Ectodermal cell (in vitro differentiated cells): ENCODE data around the gene GALNT16.

Experiments used
- H3K27ac ChIP-seq: 2 replicates; pipeline ENCODE4 v1.7.0; 2013; ENCODE audit warnings: mild to moderate bottlenecking, low read depth, low read length; ENCODE audit not compliant: insufficient read depth, poor library complexity, severe bottlenecking
- H3K27me3 ChIP-seq: 2 replicates; pipeline ENCODE4 v1.7.0; 2013; ENCODE audit warnings: mild to moderate bottlenecking, low read length; ENCODE audit not compliant: insufficient read depth, control insufficient read depth, poor library complexity, severe bottlenecking
- H3K36me3 ChIP-seq: one replicate; pipeline ENCODE4 v1.7.0; 2013; ENCODE audit warnings: low read length; ENCODE audit not compliant: control insufficient read depth, insufficient read depth
- H3K4me1 ChIP-seq: one replicate; pipeline ENCODE4 v1.7.0; 2013; ENCODE audit warnings: low read length; ENCODE audit not compliant: control insufficient read depth, insufficient read depth
- H3K4me3 ChIP-seq: 2 replicates; pipeline ENCODE4 v1.7.0; 2013; ENCODE audit warnings: low read depth, low read length, control low read depth; ENCODE audit not compliant: insufficient read depth
- H3K9me3 ChIP-seq: 2 replicates; pipeline ENCODE4 v1.7.0; 2013; ENCODE audit warnings: mild to moderate bottlenecking, low read length, moderate library complexity; ENCODE audit not compliant: control insufficient read depth
- WGBS, 2 experiments: methylation state at CpG; one replicate each; pipeline ENCODE4 v1.1.7; 2013; ENCODE audit warnings: missing lambda C conversion rate in 2 of 2; 5-methylcytosine and 5-hydroxymethylcytosine counted together

GALNT16 gene

GRCh38 chr14:69358233-69358963 is 98.4 kb downstream of the GALNT16 start:
- H3K4me3 ChIP-seq = no peak overlapping the region
- H3K4me1 ChIP-seq = no peaks in the 10 kb centered on the region
- no peaks in the 10 kb centered on the region for H3K27me3 ChIP-seq
- H3K36me3 ChIP-seq = no peaks in the 10 kb centered on the region
- H3K9me3 ChIP-seq = no peaks in the 10 kb centered on the region
- H3K27ac ChIP-seq = no peak overlapping the region
- WGBS, 2 experiments = 90% methylated on average over 12 of the region's 12 CpGs

- whole genome bisulfite sequencing, 2 experiments = 84 to 93% methylated on average over 3 of the region's 3 CpGs
- H3K9me3 ChIP-seq = no peaks in the 10 kb centered on the region
- no peak overlapping the region for H3K4me3 ChIP-seq
- no peak overlapping the region for H3K27ac ChIP-seq
- no peaks in the 10 kb centered on the region for H3K4me1 ChIP-seq
- H3K36me3 ChIP-seq = no peaks in the 10 kb centered on the region
- no peaks in the 10 kb centered on the region for H3K27me3 ChIP-seq
Observed at GRCh38 chr14:69358966-69359365, 99.0 kb downstream of the GALNT16 start.

GRCh38 chr14:69360438-69361108 is 100.6 kb downstream of the GALNT16 start:
- 92% methylated on average over 7 of the region's 7 CpGs for WGBS, 2 experiments
- Histone ChIP-seq H3K36me3 (no peaks in the 10 kb centered on the region), H3K4me1 (no peaks in the 10 kb centered on the region), H3K27ac (no peak overlapping the region), H3K4me3 (no peak overlapping the region), H3K9me3 (no peaks in the 10 kb centered on the region), H3K27me3 (no peaks in the 10 kb centered on the region)

- 39 to 48% methylated on average over 9 of the region's 9 CpGs for WGBS, 2 experiments
- H3K36me3 ChIP-seq = no peaks in the 10 kb centered on the region
- no peaks in the 10 kb centered on the region for H3K9me3 ChIP-seq
- H3K4me1 ChIP-seq = no peaks in the 10 kb centered on the region
- no peak overlapping the region for H3K4me3 ChIP-seq
- H3K27me3 ChIP-seq = no peaks in the 10 kb centered on the region
- H3K27ac ChIP-seq = no peak overlapping the region
Observed at GRCh38 chr14:69363055-69363454, 103.1 kb downstream of the GALNT16 start.

- Histone ChIP-seq H3K36me3 (no peaks in the 10 kb centered on the region), H3K4me3 (no peak overlapping the region), H3K4me1 (no peaks in the 10 kb centered on the region), H3K27me3 (no peaks in the 10 kb centered on the region), H3K9me3 (no peaks in the 10 kb centered on the region), H3K27ac (no peak overlapping the region)
- 87 to 95% methylated on average over 4 of the region's 4 CpGs for WGBS, 2 experiments
Observed at GRCh38 chr14:69363964-69364363, 104.0 kb downstream of the GALNT16 start.

- Histone ChIP-seq H3K27ac (no peak overlapping the region), H3K4me1 (no peaks in the 10 kb centered on the region), H3K4me3 (no peak overlapping the region), H3K27me3 (no peaks in the 10 kb centered on the region), H3K9me3 (no peaks in the 10 kb centered on the region), H3K36me3 (no peaks in the 10 kb centered on the region)
- WGBS, 2 experiments = 87 to 97% methylated on average over 2 of the region's 2 CpGs
Observed at GRCh38 chr14:69364378-69364777, 104.4 kb downstream of the GALNT16 start.

- H3K4me3 ChIP-seq = no peak overlapping the region
- no peak overlapping the region for H3K27ac ChIP-seq
- no peaks in the 10 kb centered on the region for H3K9me3 ChIP-seq
- 74 to 80% methylated on average over 3 of the region's 3 CpGs for WGBS, 2 experiments
- H3K36me3 ChIP-seq = no peaks in the 10 kb centered on the region
- no peaks in the 10 kb centered on the region for H3K27me3 ChIP-seq
- H3K4me1 ChIP-seq = no peaks in the 10 kb centered on the region
Observed at GRCh38 chr14:69366069-69366468, 106.1 kb downstream of the GALNT16 start.

- H3K9me3 ChIP-seq = no peaks in the 10 kb centered on the region
- no peak overlapping the region for H3K4me3 ChIP-seq
- no peaks in the 10 kb centered on the region for H3K36me3 ChIP-seq
- no peaks in the 10 kb centered on the region for H3K4me1 ChIP-seq
- 94 to 95% methylated on average over 4 of the region's 4 CpGs for WGBS, 2 experiments
- H3K27me3 ChIP-seq = no peaks in the 10 kb centered on the region
- H3K27ac ChIP-seq = no peak overlapping the region
Observed at GRCh38 chr14:69366761-69367160, 106.8 kb downstream of the GALNT16 start.

GRCh38 chr14:69368381-69368780 is 108.4 kb downstream of the GALNT16 start:
- H3K36me3 ChIP-seq = no peaks in the 10 kb centered on the region
- H3K27me3 ChIP-seq = no peaks in the 10 kb centered on the region
- WGBS, 2 experiments = 91% methylated on average over 1 of the region's 1 CpG
- no peak overlapping the region for H3K4me3 ChIP-seq
- H3K9me3 ChIP-seq = no peaks in the 10 kb centered on the region
- no peaks in the 10 kb centered on the region for H3K4me1 ChIP-seq
- no peak overlapping the region for H3K27ac ChIP-seq

GRCh38 chr14:69370061-69370460 is 110.1 kb downstream of the GALNT16 start:
- H3K36me3 ChIP-seq = no peaks in the 10 kb centered on the region
- H3K4me3 ChIP-seq = no peak overlapping the region
- WGBS, 2 experiments = 63 to 66% methylated on average over 5 of the region's 5 CpGs
- no peak overlapping the region for H3K27ac ChIP-seq
- no peaks in the 10 kb centered on the region for H3K9me3 ChIP-seq
- H3K27me3 ChIP-seq = no peaks in the 10 kb centered on the region
- no peaks in the 10 kb centered on the region for H3K4me1 ChIP-seq
